ENCODE measurements around the gene KCNH1.

The KCNH1 gene

GRCh38 chr1:210726621-210727020 lies 407.3 kb downstream of the KCNH1 start:
- DNase-seq = peak in 5 of 56 donors; percentile 6 to 49 (median 28)

- DNase-seq = no peak
These were observed 409.2 kb downstream of the KCNH1 start for GRCh38 chr1:210724768-210725167.

GRCh38 chr1:210723646-210724045 lies 410.3 kb downstream of the KCNH1 start:
- no peak for DNase-seq

- no peak for DNase-seq
These were observed 411.4 kb downstream of the KCNH1 start for GRCh38 chr1:210722410-210723081.

GRCh38 chr1:210715072-210715471 lies 418.9 kb downstream of the KCNH1 start:
- peak in 10 of 56 donors; percentile 14 to 60 (median 23) for DNase-seq

GRCh38 chr1:210711825-210712612 lies 421.9 kb downstream of the KCNH1 start:
- no peak for DNase-seq

GRCh38 chr1:210709701-210710100 lies 424.2 kb downstream of the KCNH1 start:
- no peak for DNase-seq

GRCh38 chr1:210707300-210708240 lies 426.4 kb downstream of the KCNH1 start:
- no peak for DNase-seq

- DNase-seq = no peak
These were observed 427.7 kb downstream of the KCNH1 start for GRCh38 chr1:210706246-210706645.

GRCh38 chr1:210705086-210705485 lies 428.9 kb downstream of the KCNH1 start:
- no peak for DNase-seq

GRCh38 chr1:210703593-210703992 lies 430.4 kb downstream of the KCNH1 start:
- DNase-seq = no peak

GRCh38 chr1:210702506-210702905 lies 431.4 kb downstream of the KCNH1 start:
- DNase-seq = no peak

- DNase-seq = no peak
These were observed 433.4 kb downstream of the KCNH1 start for GRCh38 chr1:210700511-210700910.

- no peak for DNase-seq
These were observed 433.9 kb downstream of the KCNH1 start for GRCh38 chr1:210700083-210700482.

GRCh38 chr1:210698661-210699060 lies 435.3 kb downstream of the KCNH1 start:
- no peak for DNase-seq

GRCh38 chr1:210697185-210697584 lies 436.8 kb downstream of the KCNH1 start:
- DNase-seq = no peak

- no peak for DNase-seq
These were observed 437.2 kb downstream of the KCNH1 start for GRCh38 chr1:210696709-210697108.

GRCh38 chr1:210695026-210695425 lies 438.9 kb downstream of the KCNH1 start:
- no peak for DNase-seq

- DNase-seq = peak in 1 of 56 donors; percentile 16
These were observed 441.2 kb downstream of the KCNH1 start for GRCh38 chr1:210692796-210693195.

GRCh38 chr1:210691039-210691610 lies 442.8 kb downstream of the KCNH1 start:
- DNase-seq = peak in 1 of 56 donors; percentile 19

GRCh38 chr1:210690236-210690635 lies 443.7 kb downstream of the KCNH1 start:
- no peak for DNase-seq

Data from amygdala (tissue), 56 donors.